H9 (cell line): Measurements from ENCODE around the gene CRMP1. TPM values are rescaled to one million over a fixed set of nuclear protein-coding genes. Genes with fewer than 3 reads are reported as not detected.
A peak's percentile ranks its signal among the peaks of the same experiment; 100 is the strongest.

ENCODE experiments used
- DNase-seq: peaks from one replicate; pipeline ENCODE4 v3.0.0-alpha.2; 2017
- H2AFZ ChIP-seq: one replicate; pipeline ENCODE4 v1.6.1; 2013; ENCODE audit warnings: mild to moderate bottlenecking, low read length, control low read depth, moderate library complexity
- H2AK5ac ChIP-seq: 2 replicates; pipeline ENCODE4 v1.6.1; 2013; ENCODE audit warnings: low read length, control low read depth, mixed read lengths; ENCODE audit not compliant: insufficient read length
- H2BK120ac ChIP-seq: one replicate; pipeline ENCODE4 v1.6.1; 2013; ENCODE audit warnings: low read depth, mild to moderate bottlenecking, low read length, control low read depth, inconsistent platforms; ENCODE audit not compliant: poor library complexity, severe bottlenecking
- H2BK12ac ChIP-seq: 2 replicates; pipeline ENCODE4 v1.6.1; 2013; ENCODE audit warnings: low read length, control low read depth, mixed read lengths, low read depth; ENCODE audit not compliant: insufficient read length
- H2BK15ac ChIP-seq: 2 replicates; pipeline ENCODE4 v1.6.1; 2013; ENCODE audit warnings: low read depth, low read length, control low read depth
- H2BK20ac ChIP-seq: one replicate; pipeline ENCODE4 v1.6.1; 2013; ENCODE audit warnings: low read depth, mild to moderate bottlenecking, low read length, control low read depth, inconsistent platforms; ENCODE audit not compliant: poor library complexity, severe bottlenecking
- H2BK5ac ChIP-seq: 2 replicates; pipeline ENCODE4 v1.6.1; 2013; ENCODE audit warnings: low read length, control low read depth, mixed read lengths; ENCODE audit not compliant: insufficient read length
- H3K14ac ChIP-seq: 2 replicates; pipeline ENCODE4 v1.6.1; 2013; ENCODE audit warnings: low read length, control low read depth; ENCODE audit not compliant: insufficient read depth
- H3K18ac ChIP-seq: 2 replicates; pipeline ENCODE4 v1.6.1; 2013; ENCODE audit warnings: low read depth, mild to moderate bottlenecking, mixed read lengths, low read length, control low read depth; ENCODE audit not compliant: insufficient read length
- H3K23ac ChIP-seq: 2 replicates; pipeline ENCODE4 v1.6.1; 2013; ENCODE audit warnings: low read length, control low read depth, mixed read lengths, low read depth; ENCODE audit not compliant: insufficient read length
- H3K23me2 ChIP-seq: 2 replicates; pipeline ENCODE4 v1.6.1; 2013; ENCODE audit warnings: low read depth, mild to moderate bottlenecking, mixed read lengths, low read length, control low read depth; ENCODE audit not compliant: insufficient read length, poor library complexity, severe bottlenecking
- H3K27ac ChIP-seq: 2 replicates; pipeline ENCODE4 v1.5.1; 2013; ENCODE audit warnings: low read length, control low read depth, mixed read lengths, low read depth; ENCODE audit not compliant: insufficient read length
- H3K27me3 ChIP-seq: 2 replicates; pipeline ENCODE4 v1.6.1; 2013; ENCODE audit warnings: low read length, control low read depth, inconsistent platforms; ENCODE audit not compliant: insufficient read depth
- H3K4ac ChIP-seq: 2 replicates; pipeline ENCODE4 v1.6.1; 2013; ENCODE audit warnings: low read depth, mild to moderate bottlenecking, control low read depth, inconsistent platforms, low read length, moderate library complexity
- H3K4me1 ChIP-seq: 2 replicates; pipeline ENCODE4 v1.6.1; 2013; ENCODE audit warnings: low read length, control low read depth, inconsistent platforms; ENCODE audit not compliant: insufficient read depth
- H3K4me2 ChIP-seq: 2 replicates; pipeline ENCODE4 v1.6.1; 2013; ENCODE audit warnings: low read length, control low read depth, mixed read lengths; ENCODE audit not compliant: insufficient read length, insufficient read depth
- H3K56ac ChIP-seq: 2 replicates; pipeline ENCODE4 v1.6.1; 2013; ENCODE audit warnings: low read depth, mild to moderate bottlenecking, mixed read lengths, low read length, control low read depth; ENCODE audit not compliant: insufficient read length
- H3K79me1 ChIP-seq: 2 replicates; pipeline ENCODE4 v1.6.1; 2013; ENCODE audit warnings: low read depth, mild to moderate bottlenecking, moderate library complexity, low read length, control low read depth, inconsistent platforms; ENCODE audit not compliant: insufficient read depth, poor library complexity, severe bottlenecking
- H3K79me2 ChIP-seq: 2 replicates; pipeline ENCODE4 v1.6.1; 2013; ENCODE audit warnings: low read length, control low read depth, inconsistent platforms; ENCODE audit not compliant: insufficient read depth
- H3K9ac ChIP-seq: 2 replicates; pipeline ENCODE4 v1.6.1; 2013; ENCODE audit warnings: low read length, control low read depth, mixed read lengths; ENCODE audit not compliant: insufficient read length; ENCODE audit errors: extremely low read depth
- H3K9me3 ChIP-seq: one replicate; pipeline ENCODE4 v1.6.1; 2013; ENCODE audit warnings: low read depth, low read length, inconsistent platforms; ENCODE audit not compliant: control insufficient read depth
- H3T11ph ChIP-seq: one replicate; pipeline ENCODE4 v1.6.1; 2013; ENCODE audit warnings: mild to moderate bottlenecking, low read length, control low read depth, inconsistent platforms
- H4K20me1 ChIP-seq: one replicate; pipeline ENCODE4 v1.6.1; 2013; ENCODE audit not compliant: control insufficient read depth, insufficient read length, insufficient read depth
- H4K5ac ChIP-seq: 2 replicates; pipeline ENCODE4 v1.6.1; 2013; ENCODE audit warnings: low read depth, mild to moderate bottlenecking, mixed read lengths, low read length, control low read depth; ENCODE audit not compliant: insufficient read length
- H4K8ac ChIP-seq: replicated peaks from 2 replicates; pipeline ENCODE4 v1.6.1; 2013; ENCODE audit warnings: low read length, control low read depth, mixed read lengths, low read depth; ENCODE audit not compliant: insufficient read length
- H4K91ac ChIP-seq: 2 replicates; pipeline ENCODE4 v1.6.1; 2013; ENCODE audit warnings: low read depth, mild to moderate bottlenecking, moderate library complexity, mixed read lengths, low read length, control low read depth; ENCODE audit not compliant: insufficient read length
- H3K27ac Mint-ChIP-seq, 3 experiments: 2 replicates in 2 of 3; 3 replicates in 1 of 3; pipeline ENCODE4 v1.8.0; 2020 to 2021; ENCODE audit warnings: mixed read lengths in 3 of 3, mild to moderate bottlenecking in 1 of 3, moderate library complexity in 1 of 3
- H3K27me3 Mint-ChIP-seq: 2 replicates; pipeline ENCODE4 v1.8.0; 2021; ENCODE audit warnings: low read depth, mild to moderate bottlenecking, moderate library complexity, mixed read lengths
- H3K36me3 Mint-ChIP-seq, 3 experiments: 2 replicates in 2 of 3; 3 replicates in 1 of 3; pipeline ENCODE4 v1.8.0; 2020 to 2021; ENCODE audit warnings: low read depth in 3 of 3, mixed read lengths in 3 of 3; ENCODE audit not compliant: insufficient read depth in 1 of 3
- H3K4me1 Mint-ChIP-seq, 2 experiments: 2 replicates each; pipeline ENCODE4 v1.8.0; 2020; ENCODE audit warnings: mixed read lengths in 2 of 2
- H3K4me3 Mint-ChIP-seq, 2 experiments: 2 replicates in 1 of 2; 3 replicates in 1 of 2; pipeline ENCODE4 v1.8.0; 2020 to 2021; ENCODE audit warnings: mild to moderate bottlenecking in 2 of 2, mixed read lengths in 2 of 2, moderate library complexity in 1 of 2
- H3K9me3 Mint-ChIP-seq, 2 experiments: 2 replicates in 1 of 2; 3 replicates in 1 of 2; pipeline ENCODE4 v1.8.0; 2020; ENCODE audit warnings: mild to moderate bottlenecking in 2 of 2, mixed read lengths in 2 of 2, moderate library complexity in 1 of 2
- WGBS: extraction: QIAGEN DNeasy Blood & Tissue Kit; methylation state at CpG from one replicate; pipeline ENCODE4 v1.1.7; 2013; ENCODE audit warnings: missing lambda C conversion rate, low lambda C conversion rate, mixed read lengths; ENCODE audit not compliant: insufficient read length; ENCODE audit errors: extremely low coverage; 5-methylcytosine and 5-hydroxymethylcytosine counted together
- total RNA-seq: library from RNA; stranded (reverse); gene quantifications from 2 replicates; pipeline ENCODE4 v1.2.1, GENCODE V29; 2021
- TF ChIP-seq, protein P1 (sequence below): fragments of 200-600 bp; sonication (generic); conservative IDR thresholded peaks from 3 replicates; pipeline ENCODE4 v1.8.0; 2021; ENCODE audit warnings: antibody characterized with exemption, mild to moderate bottlenecking

Gene CRMP1
- total RNA-seq, 1 experiment from 2014 or later: 71.6 TPM

DNA sequence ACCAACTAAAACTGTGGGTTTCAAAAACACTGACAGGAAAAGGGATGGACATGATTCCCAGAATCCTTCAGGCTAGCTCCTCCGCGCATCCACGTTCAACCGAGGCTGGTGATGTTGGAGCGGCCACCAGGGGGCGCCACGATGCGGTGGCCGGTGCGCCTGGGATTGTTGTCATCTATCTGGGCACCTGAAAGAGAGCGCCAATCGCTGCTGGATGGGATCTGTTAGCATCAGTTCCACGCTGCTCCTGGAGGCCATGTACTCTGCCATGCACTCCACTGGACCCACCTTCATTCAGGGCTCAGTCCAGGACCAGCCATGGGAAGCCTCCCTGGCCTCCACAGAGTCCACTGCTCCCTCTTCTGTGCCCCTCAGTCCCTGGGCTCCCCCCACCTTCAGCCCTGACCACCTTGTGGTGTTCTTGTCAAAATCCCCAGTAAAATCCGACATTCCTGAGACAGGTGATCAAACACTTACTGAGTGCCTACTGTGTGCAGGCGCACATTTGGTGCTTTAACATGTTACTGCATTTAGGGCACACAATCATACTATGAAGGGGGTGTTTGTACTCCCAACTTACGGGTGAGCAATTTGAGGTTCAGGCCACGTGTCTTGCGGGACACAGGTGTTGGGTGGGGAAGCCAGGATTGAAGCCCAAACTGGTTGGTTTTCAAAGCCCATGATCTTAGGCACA is 71.1 kb downstream of the CRMP1 start:
- Histone ChIP-seq H3K27ac (no peak overlapping the region), H2BK5ac (no peak overlapping the region), H2BK12ac (no peak overlapping the region), H3K27me3 (no peaks in the 10 kb centered on the region), H3K23me2 (no peaks in the 10 kb centered on the region), H2AFZ (no peak overlapping the region), H3K4ac (no peak overlapping the region), H3K79me2 (no peaks in the 10 kb centered on the region), H3K14ac (no peak overlapping the region), H3K23ac (no peak overlapping the region), H2BK120ac (no peak overlapping the region), H4K91ac (no peak overlapping the region), H3K79me1 (no peaks in the 10 kb centered on the region), H2BK20ac (no peak overlapping the region), H3K18ac (no peak overlapping the region), H3K4me1 (no peaks in the 10 kb centered on the region), H3K4me2 (no peak overlapping the region), H3K56ac (no peak overlapping the region), H4K20me1 (peaks cover 2% of the 10 kb centered on the region), H2BK15ac (no peak overlapping the region), H4K5ac (no peak overlapping the region), H4K8ac (no peak overlapping the region), H3K9me3 (no peaks in the 10 kb centered on the region), H3K9ac (no peak overlapping the region), H3T11ph (no peak overlapping the region), H2AK5ac (no peak overlapping the region)
- H3K9me3 Mint-ChIP-seq: no peaks in the 10 kb centered on the region; a peak in 1 of 5 replicates
- peaks cover 2% of the 10 kb centered on the region in 2 experiments; a peak in 1 of 4 replicates for H3K4me1 Mint-ChIP-seq
- peak; percentile 78 for DNase-seq
- no CpG with 5 or more reads among the region's 18 CpGs for WGBS
- no peak overlapping the region for H3K4me3 Mint-ChIP-seq
- H3K27ac Mint-ChIP-seq: no peak overlapping the region
- peaks cover 68 to 74% (median 70%) of the 10 kb centered on the region in 3 experiments for H3K36me3 Mint-ChIP-seq
- no peaks in the 10 kb centered on the region for H3K27me3 Mint-ChIP-seq
- TF ChIP-seq, protein P1, sequence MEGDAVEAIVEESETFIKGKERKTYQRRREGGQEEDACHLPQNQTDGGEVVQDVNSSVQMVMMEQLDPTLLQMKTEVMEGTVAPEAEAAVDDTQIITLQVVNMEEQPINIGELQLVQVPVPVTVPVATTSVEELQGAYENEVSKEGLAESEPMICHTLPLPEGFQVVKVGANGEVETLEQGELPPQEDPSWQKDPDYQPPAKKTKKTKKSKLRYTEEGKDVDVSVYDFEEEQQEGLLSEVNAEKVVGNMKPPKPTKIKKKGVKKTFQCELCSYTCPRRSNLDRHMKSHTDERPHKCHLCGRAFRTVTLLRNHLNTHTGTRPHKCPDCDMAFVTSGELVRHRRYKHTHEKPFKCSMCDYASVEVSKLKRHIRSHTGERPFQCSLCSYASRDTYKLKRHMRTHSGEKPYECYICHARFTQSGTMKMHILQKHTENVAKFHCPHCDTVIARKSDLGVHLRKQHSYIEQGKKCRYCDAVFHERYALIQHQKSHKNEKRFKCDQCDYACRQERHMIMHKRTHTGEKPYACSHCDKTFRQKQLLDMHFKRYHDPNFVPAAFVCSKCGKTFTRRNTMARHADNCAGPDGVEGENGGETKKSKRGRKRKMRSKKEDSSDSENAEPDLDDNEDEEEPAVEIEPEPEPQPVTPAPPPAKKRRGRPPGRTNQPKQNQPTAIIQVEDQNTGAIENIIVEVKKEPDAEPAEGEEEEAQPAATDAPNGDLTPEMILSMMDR: peak; percentile 97
